AG10803 (cell line): ENCODE results near the gene NKIRAS2.
"Not testable (repeated sequence)": the region's sequence is repeated elsewhere in the genome, so short reads cannot be mapped to it uniquely, and the experiment has no call there.

Source experiments
- DNase-seq: peaks from one replicate; pipeline ENCODE4 v3.0.0; 2010; ENCODE audit warnings: low read depth
- H3K4me3 ChIP-seq: 2 replicates; pipeline ENCODE4 v1.5.1; 2011; ENCODE audit warnings: mild to moderate bottlenecking, low read length, control low read depth
- TF ChIP-seq, protein P1 (sequence below): conservative IDR thresholded peaks from 2 replicates; pipeline ENCODE4 v1.5.1; 2011; ENCODE audit warnings: mild to moderate bottlenecking, low read length, control low read depth, inconsistent platforms

Gene NKIRAS2

DNA sequence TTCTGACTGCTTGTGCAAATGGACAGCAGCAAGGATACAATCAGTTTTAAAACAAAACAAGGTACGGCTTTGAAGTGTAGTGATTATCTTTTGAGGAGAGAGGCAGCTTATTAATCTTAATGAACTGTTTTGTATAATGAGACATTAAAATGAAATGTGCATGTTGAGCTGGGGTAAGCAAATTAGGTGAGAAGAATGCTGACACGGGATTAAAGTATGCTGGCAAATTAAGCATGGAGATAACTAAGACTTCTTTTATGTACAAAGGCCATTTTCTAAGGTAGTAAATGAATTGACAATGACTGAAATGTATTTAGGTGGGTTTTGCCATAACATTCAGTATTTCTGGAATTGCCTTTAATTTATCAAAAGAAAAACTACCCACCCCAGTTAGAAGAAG is 21.4 kb upstream of the NKIRAS2 start:
- TF ChIP-seq, protein P1, sequence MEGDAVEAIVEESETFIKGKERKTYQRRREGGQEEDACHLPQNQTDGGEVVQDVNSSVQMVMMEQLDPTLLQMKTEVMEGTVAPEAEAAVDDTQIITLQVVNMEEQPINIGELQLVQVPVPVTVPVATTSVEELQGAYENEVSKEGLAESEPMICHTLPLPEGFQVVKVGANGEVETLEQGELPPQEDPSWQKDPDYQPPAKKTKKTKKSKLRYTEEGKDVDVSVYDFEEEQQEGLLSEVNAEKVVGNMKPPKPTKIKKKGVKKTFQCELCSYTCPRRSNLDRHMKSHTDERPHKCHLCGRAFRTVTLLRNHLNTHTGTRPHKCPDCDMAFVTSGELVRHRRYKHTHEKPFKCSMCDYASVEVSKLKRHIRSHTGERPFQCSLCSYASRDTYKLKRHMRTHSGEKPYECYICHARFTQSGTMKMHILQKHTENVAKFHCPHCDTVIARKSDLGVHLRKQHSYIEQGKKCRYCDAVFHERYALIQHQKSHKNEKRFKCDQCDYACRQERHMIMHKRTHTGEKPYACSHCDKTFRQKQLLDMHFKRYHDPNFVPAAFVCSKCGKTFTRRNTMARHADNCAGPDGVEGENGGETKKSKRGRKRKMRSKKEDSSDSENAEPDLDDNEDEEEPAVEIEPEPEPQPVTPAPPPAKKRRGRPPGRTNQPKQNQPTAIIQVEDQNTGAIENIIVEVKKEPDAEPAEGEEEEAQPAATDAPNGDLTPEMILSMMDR: no peak
- H3K4me3 ChIP-seq: no peak overlapping the region

DNA sequence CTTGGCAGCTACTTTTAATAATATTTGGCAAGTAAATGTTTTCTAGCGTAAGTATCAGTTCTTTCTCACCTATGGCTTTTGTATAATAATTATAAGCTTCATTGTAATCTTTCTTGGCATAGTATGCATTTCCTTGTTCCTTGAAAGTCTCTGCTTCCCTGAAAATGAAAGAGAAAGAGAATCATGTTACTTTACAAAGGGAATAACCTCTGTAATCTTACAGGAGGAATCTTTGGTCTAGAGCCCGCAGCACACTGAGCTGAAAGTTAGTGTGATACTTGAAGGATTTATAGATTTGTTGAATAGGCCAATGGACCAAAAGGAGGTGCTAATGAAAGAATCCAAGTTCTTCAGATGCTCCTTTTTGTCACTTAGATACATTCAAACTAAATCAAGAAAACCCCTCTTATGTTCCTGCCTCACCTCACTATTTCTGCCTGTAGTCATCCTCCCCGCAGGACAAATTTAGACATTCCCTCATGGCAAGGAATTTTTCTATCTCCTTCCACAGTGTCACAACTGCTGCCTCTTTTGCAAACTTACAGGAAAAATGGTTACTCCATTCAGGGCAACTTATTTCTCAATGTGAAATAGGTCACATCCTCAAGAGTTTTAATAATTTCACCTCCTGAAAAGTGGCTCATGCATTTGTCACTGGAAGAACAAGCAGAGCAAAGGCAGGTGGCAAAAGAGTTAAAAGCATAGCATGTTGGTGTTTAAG is 19.3 kb upstream of the NKIRAS2 start:
- TF ChIP-seq, protein P1: no peak
- H3K4me3 ChIP-seq: no peak overlapping the region
- no peak for DNase-seq

More for the DNA sequence above, 21.4 kb upstream of the NKIRAS2 start:
- no peak for DNase-seq

DNA sequence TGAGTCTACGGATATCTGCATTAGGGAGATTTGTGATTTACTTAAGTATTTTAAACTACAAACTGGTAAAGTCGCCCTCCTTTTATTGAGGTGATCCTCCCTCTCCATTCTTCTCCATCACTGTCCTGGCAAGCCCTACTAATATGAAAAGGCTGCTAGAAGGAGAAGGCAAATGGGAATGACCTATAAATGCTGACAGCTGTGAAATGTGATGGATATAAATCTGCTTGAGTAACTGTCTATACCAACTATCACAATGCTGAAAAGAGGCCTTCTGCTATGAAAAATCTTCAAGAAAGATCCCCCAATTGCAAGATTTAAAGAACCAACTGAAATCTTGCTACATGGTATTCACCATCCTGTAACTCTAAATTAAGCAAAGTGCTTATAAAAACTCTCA is 18.2 kb upstream of the NKIRAS2 start:
- no peak overlapping the region for H3K4me3 ChIP-seq
- TF ChIP-seq, protein P1: no peak
- DNase-seq: no peak

DNA sequence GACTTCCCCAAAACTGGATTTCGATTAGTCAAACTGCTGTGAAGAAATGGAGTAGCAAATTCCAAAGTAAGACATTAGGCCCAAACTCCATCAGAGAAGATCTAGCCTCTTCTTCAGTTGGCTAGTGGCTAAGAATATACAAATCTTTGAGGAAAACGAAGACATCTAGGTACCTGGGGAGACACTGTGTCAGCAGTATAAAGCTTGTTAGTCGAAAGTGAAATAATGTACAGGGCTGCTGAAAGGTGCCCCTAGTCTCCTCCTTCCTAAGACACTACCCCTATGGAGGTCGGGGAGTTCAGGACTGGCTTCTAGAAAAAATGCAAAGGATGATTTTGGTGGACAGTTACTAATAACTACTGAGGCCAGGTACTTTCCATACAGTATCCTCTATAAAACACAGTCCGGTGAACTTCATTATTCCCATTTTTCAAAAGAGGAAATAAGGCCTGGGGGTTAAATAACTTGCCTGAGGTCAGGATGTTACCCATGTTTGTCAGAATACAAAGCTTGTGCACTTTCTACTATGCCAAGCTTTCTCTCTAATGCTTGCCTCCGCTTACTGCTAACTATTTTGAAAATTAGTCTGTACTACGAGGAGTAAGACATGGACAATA is 17.6 kb upstream of the NKIRAS2 start:
- TF ChIP-seq, protein P1: no peak
- DNase-seq: no peak
- H3K4me3 ChIP-seq: no peak overlapping the region

DNA sequence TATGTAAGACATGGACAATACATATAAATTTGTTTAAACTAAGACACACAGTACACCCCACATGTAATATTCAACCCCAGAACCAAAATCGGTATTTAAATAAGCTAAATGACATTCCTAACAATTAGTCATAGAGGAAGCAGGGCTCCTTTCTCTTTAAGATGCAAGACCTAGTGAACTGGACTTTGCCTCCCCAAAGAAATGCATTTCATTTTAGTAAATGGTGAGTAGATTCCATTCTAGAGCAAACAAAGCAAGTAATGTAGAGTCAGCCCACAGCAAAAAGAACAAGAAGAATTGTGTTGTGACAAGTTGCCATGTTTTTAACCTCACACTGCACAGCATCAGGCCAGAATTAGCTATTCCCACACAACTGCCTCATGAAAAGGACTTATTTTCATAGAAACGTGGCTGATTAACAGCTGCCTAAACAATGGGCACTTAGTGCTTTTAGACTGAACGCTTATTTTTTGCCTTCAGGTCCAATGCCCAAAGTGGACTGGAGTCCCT is 17.0 kb upstream of the NKIRAS2 start:
- TF ChIP-seq, protein P1: no peak
- DNase-seq: no peak
- no peak overlapping the region for H3K4me3 ChIP-seq

DNA sequence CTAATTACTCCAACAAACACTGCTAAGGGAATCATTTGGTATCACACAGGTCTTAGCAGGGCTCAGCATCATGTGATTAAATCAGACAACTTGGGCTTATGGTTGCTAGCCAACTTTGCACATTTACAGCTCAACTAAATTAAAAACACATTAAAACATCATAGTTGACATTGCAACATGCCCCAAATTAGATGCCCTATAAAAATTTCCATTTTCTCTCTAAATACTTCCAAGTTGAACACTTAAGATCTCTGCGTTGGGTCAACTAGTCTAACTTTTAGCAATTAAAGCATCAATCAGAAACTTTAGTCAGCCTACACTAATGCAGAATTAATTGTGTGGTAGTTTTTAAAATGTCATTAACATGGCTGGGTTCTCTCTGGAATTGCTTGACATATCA is 14.7 kb upstream of the NKIRAS2 start:
- H3K4me3 ChIP-seq: no peak overlapping the region
- DNase-seq: peak; percentile 73
- TF ChIP-seq, protein P1: no peak

DNA sequence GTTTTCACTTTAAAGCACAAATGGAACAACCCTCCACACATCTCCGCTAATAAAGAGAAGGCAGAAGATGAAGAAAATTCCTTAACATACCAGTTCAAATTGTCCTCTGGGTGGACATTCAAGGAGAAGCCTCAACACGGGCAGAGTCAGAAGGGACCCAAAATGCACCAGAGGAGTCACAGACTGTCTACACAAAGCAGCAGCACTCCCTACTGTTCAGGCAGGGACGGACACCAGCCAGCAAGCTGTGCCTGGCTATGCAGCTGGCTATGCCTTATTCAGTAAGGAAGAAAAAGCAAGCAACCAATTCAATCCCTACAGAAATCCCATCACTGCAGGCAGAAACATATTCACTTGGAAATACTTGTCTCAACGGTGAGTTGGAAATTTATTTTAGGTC is 10.7 kb upstream of the NKIRAS2 start:
- no peak overlapping the region for H3K4me3 ChIP-seq
- TF ChIP-seq, protein P1: no peak
- no peak for DNase-seq

DNA sequence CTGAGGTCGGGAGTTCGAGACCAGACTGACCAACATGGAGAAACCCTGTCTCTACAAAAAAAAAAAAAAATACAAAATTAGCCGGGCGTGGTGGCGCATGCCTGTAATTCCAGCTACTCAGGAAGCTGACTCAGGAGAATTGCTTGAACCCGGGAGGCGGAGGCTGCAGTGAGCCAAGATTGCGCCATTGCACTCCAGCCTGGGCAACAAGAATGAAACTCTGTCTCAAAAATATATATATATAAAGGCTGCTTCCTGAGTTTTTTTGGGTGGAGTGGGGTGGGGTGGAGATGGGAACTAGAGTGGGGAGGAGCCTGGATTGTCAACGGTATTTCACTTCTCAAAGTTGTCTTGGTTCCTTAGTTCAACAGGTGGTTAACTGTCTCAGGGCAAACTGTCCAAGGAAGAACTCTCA is 9.6 kb upstream of the NKIRAS2 start:
- not testable (repeated sequence) for H3K4me3 ChIP-seq
- DNase-seq: peak; percentile 51
